Cortex of kidney (tissue), 1 donor: ENCODE results near the gene STS.

Experiments
- DNase-seq: peaks from one replicate; lab custom pipeline; 2025; lab: John Stamatoyannopoulos, UW

STS gene

GRCh38 chrX:7188672-7189071 lies 41.2 kb downstream of the STS start:
- DNase-seq, result no peak

GRCh38 chrX:7190157-7190556 lies 42.6 kb downstream of the STS start:
- DNase-seq, result no peak

- DNase-seq, result no peak
Measured at GRCh38 chrX:7191681-7192110, 44.2 kb downstream of the STS start.

GRCh38 chrX:7192871-7193270 lies 45.4 kb downstream of the STS start:
- no peak for DNase-seq

GRCh38 chrX:7194606-7195005 lies 47.1 kb downstream of the STS start:
- DNase-seq, result no peak
